GM23338 (cell line): ENCODE measurements around the gene ARHGAP12. TPM values are rescaled to one million over a fixed set of nuclear protein-coding genes. Genes with fewer than 3 reads are reported as not detected.
A peak's percentile ranks its signal among the peaks of the same experiment; 100 is the strongest.

Source experiments
- ATAC-seq: fragments of 200-7000 bp; cut with Tn5 transposase; 3 replicates; pipeline ENCODE4 v1.9.1; 2020
- DNase-seq: peaks from one replicate; pipeline ENCODE4 v3.0.0-alpha.2; 2015; ENCODE audit warnings: low spot score
- H2AFZ ChIP-seq: fragments of 200-600 bp; sonication (generic); 2 replicates; pipeline ENCODE4 v1.8.0; 2016; ENCODE audit warnings: antibody characterized with exemption, mild to moderate bottlenecking, moderate library complexity
- H3F3A ChIP-seq: fragments of 200-600 bp; sonication (generic); replicated peaks from 2 replicates; pipeline ENCODE4 v1.8.0; 2017; ENCODE audit warnings: antibody characterized with exemption, mixed run types, low read depth
- H3K27ac ChIP-seq: fragments of 200-600 bp; sonication (generic); 2 replicates; pipeline ENCODE4 v1.6.1; 2016; ENCODE audit warnings: low read depth
- H3K27me3 ChIP-seq: fragments of 200-600 bp; sonication (generic); 2 replicates; pipeline ENCODE4 v1.8.0; 2016; ENCODE audit warnings: mild to moderate bottlenecking, mixed run types, moderate library complexity; ENCODE audit not compliant: insufficient read depth
- H3K36me3 ChIP-seq: fragments of 200-600 bp; sonication (generic); 2 replicates; pipeline ENCODE4 v1.8.0; 2016; ENCODE audit warnings: mild to moderate bottlenecking; ENCODE audit not compliant: insufficient read depth
- H3K4me1 ChIP-seq: fragments of 200-600 bp; sonication (generic); 2 replicates; pipeline ENCODE4 v1.8.0; 2016; ENCODE audit warnings: mild to moderate bottlenecking, moderate library complexity; ENCODE audit not compliant: insufficient read depth
- H3K4me2 ChIP-seq: fragments of 200-600 bp; sonication (generic); 2 replicates; pipeline ENCODE4 v1.7.1; 2017; ENCODE audit warnings: mixed run types
- H3K4me3 ChIP-seq: fragments of 200-600 bp; sonication (generic); 2 replicates; pipeline ENCODE4 v1.6.1; 2016; ENCODE audit warnings: mixed run types
- H3K79me2 ChIP-seq: fragments of 200-600 bp; sonication (generic); replicated peaks from 2 replicates; pipeline ENCODE4 v1.8.0; 2017; ENCODE audit warnings: mild to moderate bottlenecking; ENCODE audit not compliant: insufficient read depth
- H3K9me2 ChIP-seq: fragments of 200-600 bp; sonication (generic); 2 replicates; pipeline ENCODE4 v1.8.0; 2017; ENCODE audit not compliant: insufficient read depth
- H4K20me1 ChIP-seq: fragments of 200-600 bp; sonication (generic); replicated peaks from 2 replicates; pipeline ENCODE4 v1.8.0; 2017; ENCODE audit warnings: mild to moderate bottlenecking; ENCODE audit not compliant: insufficient read depth
- H3K27ac Mint-ChIP-seq: 2 replicates; pipeline ENCODE4 v1.8.0; 2020; ENCODE audit warnings: inconsistent platforms, mild to moderate bottlenecking, moderate library complexity, mixed read lengths
- H3K27me3 Mint-ChIP-seq: 3 replicates; pipeline ENCODE4 v1.8.0; 2022; ENCODE audit warnings: low read depth, mild to moderate bottlenecking, moderate library complexity, mixed read lengths, inconsistent platforms; ENCODE audit not compliant: insufficient read depth, poor library complexity
- H3K36me3 Mint-ChIP-seq: 3 replicates; pipeline ENCODE4 v1.8.0; 2021; ENCODE audit warnings: low read depth, mild to moderate bottlenecking, inconsistent platforms, moderate library complexity, mixed read lengths
- H3K4me1 Mint-ChIP-seq: 3 replicates; pipeline ENCODE4 v1.8.0; 2020; ENCODE audit warnings: mild to moderate bottlenecking, inconsistent platforms, mixed read lengths
- H3K4me3 Mint-ChIP-seq: 3 replicates; pipeline ENCODE4 v1.8.0; 2021; ENCODE audit warnings: moderate library complexity, mild to moderate bottlenecking, inconsistent platforms, mixed read lengths
- H3K9me3 Mint-ChIP-seq: 3 replicates; pipeline ENCODE4 v1.8.0; 2020; ENCODE audit warnings: moderate library complexity, mild to moderate bottlenecking, inconsistent platforms, mixed read lengths
- CREB1 ChIP-seq: fragments of 250-450 bp; sonication (Bioruptor Pico); IDR thresholded peaks from 2 replicates; pipeline ENCODE4 v1.5.0; 2020; ENCODE audit warnings: low read depth, mild to moderate bottlenecking, moderate library complexity
- ETS1 ChIP-seq: IDR thresholded peaks from 2 replicates; pipeline ENCODE4 v1.6.1; 2016; ENCODE audit warnings: antibody characterized with exemption
- EZH2 ChIP-seq: fragments of 200-600 bp; sonication (generic); IDR thresholded peaks from one replicate; pipeline ENCODE4 v1.8.0; 2017; ENCODE audit warnings: antibody characterized with exemption, mild to moderate bottlenecking, low read depth; ENCODE audit not compliant: unreplicated experiment
- EZH2phosphoT487 ChIP-seq: fragments of 200-600 bp; sonication (generic); IDR thresholded peaks from one replicate; pipeline ENCODE4 v1.8.1; 2018; ENCODE audit warnings: antibody characterized with exemption; ENCODE audit not compliant: unreplicated experiment
- JUNB ChIP-seq: IDR thresholded peaks from one replicate; pipeline ENCODE4 v1.6.1; 2016; ENCODE audit warnings: antibody characterized with exemption; ENCODE audit not compliant: unreplicated experiment
- POLR2AphosphoS5 ChIP-seq: IDR thresholded peaks from 2 replicates; pipeline ENCODE4 v1.6.1; 2016; ENCODE audit warnings: antibody characterized with exemption, low read depth
- STAT1 ChIP-seq: IDR thresholded peaks from one replicate; pipeline ENCODE4 v1.6.1; 2016; ENCODE audit warnings: antibody characterized with exemption; ENCODE audit not compliant: unreplicated experiment
- ZNF114 ChIP-seq: fragments of 250-450 bp; sonication (Bioruptor Pico); IDR thresholded peaks from 2 replicates; pipeline ENCODE4 v1.5.0; 2020; ENCODE audit warnings: mild to moderate bottlenecking, moderate library complexity
- ZNF331 ChIP-seq: fragments of 250-450 bp; sonication (Bioruptor Pico); IDR thresholded peaks from 2 replicates; pipeline ENCODE4 v1.5.0; 2020; ENCODE audit warnings: low read depth, mild to moderate bottlenecking, moderate library complexity
- ZNF462 ChIP-seq: fragments of 250-450 bp; sonication (Bioruptor Pico); IDR thresholded peaks from 2 replicates; pipeline ENCODE4 v1.5.0; 2020; ENCODE audit warnings: mild to moderate bottlenecking, moderate library complexity
- polyA plus RNA-seq: library from polyadenylated mRNA; unstranded; fragments of >200 nt; fragmentation: Nextera tagmentation; extraction: Ambion mirVana; gene quantifications from 2 replicates; pipeline ENCODE4 v1.2.1, GENCODE V29; 2016
- total RNA-seq: library from RNA; depleted of rRNA; stranded (reverse); fragments of >200 nt; shearing (Covaris generic); gene quantifications from 2 replicates; pipeline ENCODE4 v1.2.3, GENCODE V29; 2014

The ARHGAP12 gene
- total and polyA plus RNA-seq, 2 experiments from 2014 or later = 27.5 to 50.7 TPM

GRCh38 chr10:31936933-31937332 lies 8.3 kb upstream of the ARHGAP12 start:
- peaks cover 2% of the 10 kb centered on the region for H3K27me3 Mint-ChIP-seq
- H2AFZ ChIP-seq = no peak overlapping the region
- H3K27ac Mint-ChIP-seq = no peak overlapping the region
- H3K4me2 ChIP-seq = no peak overlapping the region
- no peaks in the 10 kb centered on the region for H4K20me1 ChIP-seq
- 0 out of 2 replicates have a peak, but pooled peaks cover 7% of the 10 kb centered on the region for H3K4me1 ChIP-seq
- no peak overlapping the region for H3K4me3 ChIP-seq
- no peaks in the 10 kb centered on the region for H3F3A ChIP-seq
- ATAC-seq (no peak), DNase-seq (no peak)
- TF ChIP-seq ETS1 (no peak), ZNF462 (CRISPR knock-in tag) (no peak), POLR2AphosphoS5 (no peak), EZH2phosphoT487 (no peak), JUNB (no peak), STAT1 (no peak), CREB1 (no peak), EZH2 (no peak), ZNF331 (CRISPR knock-in tag) (no peak), ZNF114 (CRISPR knock-in tag) (no peak)
- H3K9me3 Mint-ChIP-seq = no peaks in the 10 kb centered on the region
- peaks cover 5% of the 10 kb centered on the region for H3K79me2 ChIP-seq
- H3K36me3 Mint-ChIP-seq = no peaks in the 10 kb centered on the region
- 0 out of 2 replicates have a peak overlapping the region, but pooled peaks have one; percentile 41 for H3K27ac ChIP-seq
- no peak overlapping the region for H3K4me3 Mint-ChIP-seq
- H3K4me1 Mint-ChIP-seq = peaks cover 7% of the 10 kb centered on the region
- no peaks in the 10 kb centered on the region for H3K27me3 ChIP-seq
- no peaks in the 10 kb centered on the region for H3K9me2 ChIP-seq
- H3K36me3 ChIP-seq = no peaks in the 10 kb centered on the region
